WI38 (cell line): Measurements from ENCODE around the gene FAM217B.

Source experiments
- H3K4me3 ChIP-seq: 2 replicates; pipeline ENCODE4 v1.5.1; 2011; ENCODE audit warnings: low read depth, mild to moderate bottlenecking, control low read depth, low read length
- CTCF ChIP-seq: IDR thresholded peaks from 2 replicates; pipeline ENCODE4 v1.5.1; 2012; ENCODE audit warnings: low read depth, mild to moderate bottlenecking, control low read depth, low read length

Gene FAM217B

GRCh38 chr20:59938696-59939051 is 1.5 kb upstream of the FAM217B start:
- H3K4me3 ChIP-seq, result peak overlapping the region; percentile 90
- no peak for TF ChIP-seq CTCF

- peak overlapping the region; percentile 90 for H3K4me3 ChIP-seq
- TF ChIP-seq CTCF, result no peak
These were observed 924 bp upstream of the FAM217B start for GRCh38 chr20:59939052-59939878.

- TF ChIP-seq CTCF, result no peak
- H3K4me3 ChIP-seq, result peak overlapping the region; percentile 90
These were observed 385 bp upstream of the FAM217B start for GRCh38 chr20:59939879-59940128.

- no peak for TF ChIP-seq CTCF
- H3K4me3 ChIP-seq, result peak overlapping the region; percentile 90
These were observed 736 bp downstream of the FAM217B start for GRCh38 chr20:59940956-59941294.

- H3K4me3 ChIP-seq, result no peak overlapping the region
- no peak for TF ChIP-seq CTCF
These were observed 2.1 kb downstream of the FAM217B start for GRCh38 chr20:59942245-59942644.

GRCh38 chr20:59944726-59945125 is 4.5 kb downstream of the FAM217B start:
- no peak overlapping the region for H3K4me3 ChIP-seq
- TF ChIP-seq CTCF, result no peak

GRCh38 chr20:59945175-59945574 is 5.0 kb downstream of the FAM217B start:
- no peak overlapping the region for H3K4me3 ChIP-seq
- TF ChIP-seq CTCF, result no peak
